H1 (cell line): ENCODE results near the gene GPER1.

Source experiments
- ATF3 ChIP-seq: IDR thresholded peaks from 2 replicates; pipeline ENCODE4 v1.6.1; 2011; ENCODE audit warnings: low read depth, mild to moderate bottlenecking, low read length; ENCODE audit not compliant: insufficient read depth
- TF ChIP-seq, protein P1 (sequence below), 3 experiments: IDR thresholded peaks; 1 replicate in 2 of 3; 2 replicates in 1 of 3; pipeline versions ENCODE4 v1.5.1 to v1.6.1; 2011; ENCODE audit warnings: low read length in 3 of 3, mild to moderate bottlenecking in 3 of 3, inconsistent platforms in 2 of 3, low read depth in 1 of 3, moderate library complexity in 1 of 3; ENCODE audit not compliant: insufficient read depth in 1 of 3; ENCODE audit errors: control extremely low read depth in 1 of 3

- TF ChIP-seq, protein P1, sequence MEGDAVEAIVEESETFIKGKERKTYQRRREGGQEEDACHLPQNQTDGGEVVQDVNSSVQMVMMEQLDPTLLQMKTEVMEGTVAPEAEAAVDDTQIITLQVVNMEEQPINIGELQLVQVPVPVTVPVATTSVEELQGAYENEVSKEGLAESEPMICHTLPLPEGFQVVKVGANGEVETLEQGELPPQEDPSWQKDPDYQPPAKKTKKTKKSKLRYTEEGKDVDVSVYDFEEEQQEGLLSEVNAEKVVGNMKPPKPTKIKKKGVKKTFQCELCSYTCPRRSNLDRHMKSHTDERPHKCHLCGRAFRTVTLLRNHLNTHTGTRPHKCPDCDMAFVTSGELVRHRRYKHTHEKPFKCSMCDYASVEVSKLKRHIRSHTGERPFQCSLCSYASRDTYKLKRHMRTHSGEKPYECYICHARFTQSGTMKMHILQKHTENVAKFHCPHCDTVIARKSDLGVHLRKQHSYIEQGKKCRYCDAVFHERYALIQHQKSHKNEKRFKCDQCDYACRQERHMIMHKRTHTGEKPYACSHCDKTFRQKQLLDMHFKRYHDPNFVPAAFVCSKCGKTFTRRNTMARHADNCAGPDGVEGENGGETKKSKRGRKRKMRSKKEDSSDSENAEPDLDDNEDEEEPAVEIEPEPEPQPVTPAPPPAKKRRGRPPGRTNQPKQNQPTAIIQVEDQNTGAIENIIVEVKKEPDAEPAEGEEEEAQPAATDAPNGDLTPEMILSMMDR (IDR thresholded peaks at IDR 0.05; ENCODE audit: control extremely low read depth in 1 of 3, insufficient read depth in 1 of 3, low read depth in 1 of 3, low read length in 3 of 3), result no peak
- no peak for TF ChIP-seq ATF3
Measured at GRCh38 chr7:1058311-1058710, 29.6 kb upstream of the GPER1 start.
